SK-N-DZ (cell line): ENCODE data around the gene FUOM.
"Not testable (repeated sequence)": the region's sequence is repeated elsewhere in the genome, so short reads cannot be mapped to it uniquely, and the experiment has no call there.

Experiments
- DNase-seq: peaks from one replicate; pipeline ENCODE4 v3.0.0-alpha.2; 2015; ENCODE audit warnings: low spot score

The FUOM gene

DNA sequence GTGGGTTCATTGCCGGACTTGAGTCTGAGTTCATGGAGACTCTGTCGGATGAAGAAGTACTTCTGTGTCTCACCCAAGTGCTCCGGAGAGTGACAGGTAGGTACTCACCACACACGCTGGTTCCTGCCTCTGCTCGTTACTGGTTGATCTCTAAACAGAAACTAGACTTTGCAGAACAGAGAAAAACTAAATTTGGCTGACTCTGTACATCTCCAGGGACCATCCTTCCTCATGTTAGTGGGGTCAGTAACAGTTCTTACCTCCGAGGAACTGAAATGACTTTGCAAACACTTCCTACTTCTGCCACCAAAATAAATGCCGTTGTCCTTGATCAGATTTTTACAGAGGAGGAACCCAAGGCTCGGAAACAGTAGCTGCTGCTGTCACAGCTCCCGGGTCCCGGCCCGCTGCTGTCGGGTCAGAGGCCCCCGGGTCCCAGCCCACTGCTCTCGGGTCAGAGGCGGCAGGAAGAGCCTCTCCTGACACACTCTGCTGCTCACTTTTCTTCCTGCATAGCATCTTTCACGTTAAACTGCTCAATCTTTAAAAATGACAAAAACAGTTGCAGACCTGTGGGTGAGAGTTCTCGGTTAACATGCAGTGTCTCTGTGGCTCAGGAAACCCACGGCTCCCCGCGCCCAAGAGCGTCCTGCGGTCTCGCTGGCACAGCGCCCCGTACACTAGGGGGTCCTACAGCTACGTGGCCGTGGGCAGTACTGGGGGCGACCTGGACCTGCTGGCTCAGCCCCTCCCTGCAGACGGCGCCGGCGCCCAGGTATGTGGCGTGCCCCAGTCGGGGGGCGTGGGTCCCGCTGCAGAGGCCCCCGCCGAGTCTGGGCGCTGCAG, 31.4 kb upstream of the FUOM start:
- DNase-seq: no peak

DNA sequence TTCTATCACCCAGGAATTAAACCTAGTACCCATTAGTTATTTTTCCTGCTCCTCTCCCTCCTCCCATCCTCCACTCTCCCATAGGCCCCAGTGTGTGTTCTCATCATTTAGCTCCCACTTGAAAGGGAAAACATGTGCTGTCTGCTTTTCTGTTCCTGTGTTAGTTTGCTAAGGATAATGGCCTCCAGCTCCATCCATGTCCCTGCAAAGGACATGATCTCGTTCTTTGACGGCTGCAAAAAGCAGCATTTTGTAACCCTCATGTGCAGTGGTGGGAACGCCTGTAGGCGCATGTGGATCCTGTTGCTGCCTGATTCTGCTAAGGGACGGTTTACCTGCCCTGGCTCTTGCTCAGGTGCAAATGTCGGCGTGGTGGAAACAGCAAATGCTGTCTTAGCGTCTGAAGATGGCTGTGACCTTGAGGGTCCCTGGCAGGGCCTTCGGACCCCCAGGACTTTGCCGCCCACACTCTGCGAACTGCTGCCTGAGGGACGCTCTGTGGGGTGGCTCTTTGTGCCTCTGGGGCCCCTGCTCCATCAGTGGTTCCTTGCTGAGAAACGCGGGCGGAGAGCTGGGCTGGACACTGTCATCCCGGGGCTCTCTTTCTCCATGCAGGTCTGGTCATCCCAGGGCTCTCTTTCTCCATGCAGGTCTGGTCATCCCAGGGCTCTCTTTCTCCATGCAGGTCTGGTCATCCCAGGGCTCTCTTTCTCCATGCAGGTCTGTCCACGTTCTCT, 30.6 kb upstream of the FUOM start:
- DNase-seq: no peak

DNA sequence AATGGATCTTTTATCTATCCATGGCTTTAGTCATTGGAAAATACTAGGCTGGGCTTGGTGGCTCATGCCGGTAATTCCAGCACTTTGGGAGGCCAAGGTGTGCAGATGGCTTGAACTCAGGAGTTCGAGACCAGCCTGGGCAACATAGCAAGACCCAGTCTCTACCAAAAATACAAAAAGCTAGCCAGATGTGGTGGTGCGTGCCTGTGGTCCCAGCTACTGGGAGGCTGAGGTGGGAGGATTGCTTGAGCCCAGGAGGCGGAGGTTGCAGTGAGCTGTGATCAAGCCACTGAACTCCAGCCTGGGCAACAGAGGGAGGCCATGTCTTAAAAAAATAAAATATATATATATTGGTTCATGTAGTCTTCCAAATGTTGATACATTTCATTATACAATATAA, 29.1 kb upstream of the FUOM start:
- not testable (repeated sequence) for DNase-seq

DNA sequence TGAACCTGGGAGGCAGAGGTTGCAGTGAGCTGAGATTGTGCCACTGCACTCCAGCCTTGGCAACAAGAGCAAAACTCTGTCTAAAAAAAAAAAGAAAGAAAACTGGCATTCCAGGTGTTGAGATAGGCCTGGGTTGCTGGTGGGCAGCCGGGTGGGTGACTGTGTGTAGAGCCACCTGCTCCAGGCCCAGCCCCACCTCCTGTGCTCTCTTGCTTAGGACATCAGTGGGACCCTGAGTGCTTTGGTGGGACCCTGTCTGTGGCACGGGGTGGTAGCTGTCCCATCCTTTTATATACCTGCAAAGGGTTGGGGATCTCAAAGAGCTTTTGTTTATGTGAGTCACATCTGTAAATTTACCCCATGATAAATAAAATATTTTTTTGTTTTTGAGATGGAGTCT, 27.4 kb upstream of the FUOM start:
- DNase-seq: no peak

DNA sequence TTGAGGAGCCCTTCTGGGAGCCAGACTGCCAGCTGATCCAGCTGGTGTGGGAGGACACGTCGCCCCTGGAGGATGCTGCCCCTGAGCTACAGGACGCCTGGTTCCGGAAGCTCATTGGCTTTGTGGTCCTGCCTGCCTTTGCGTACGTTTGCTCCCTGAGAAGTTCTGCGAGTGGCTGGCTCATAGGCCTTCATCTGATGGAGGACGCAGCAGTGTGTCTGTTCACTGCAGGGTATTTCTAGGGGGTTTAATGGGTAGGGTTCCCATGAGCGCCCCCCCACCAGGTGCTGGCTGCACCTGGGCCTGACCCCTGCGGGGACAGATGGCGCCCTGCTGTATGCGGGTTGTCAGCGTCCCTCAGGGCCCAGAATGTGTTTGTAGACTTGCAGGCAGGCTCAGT, 26.3 kb upstream of the FUOM start:
- DNase-seq: no peak

DNA sequence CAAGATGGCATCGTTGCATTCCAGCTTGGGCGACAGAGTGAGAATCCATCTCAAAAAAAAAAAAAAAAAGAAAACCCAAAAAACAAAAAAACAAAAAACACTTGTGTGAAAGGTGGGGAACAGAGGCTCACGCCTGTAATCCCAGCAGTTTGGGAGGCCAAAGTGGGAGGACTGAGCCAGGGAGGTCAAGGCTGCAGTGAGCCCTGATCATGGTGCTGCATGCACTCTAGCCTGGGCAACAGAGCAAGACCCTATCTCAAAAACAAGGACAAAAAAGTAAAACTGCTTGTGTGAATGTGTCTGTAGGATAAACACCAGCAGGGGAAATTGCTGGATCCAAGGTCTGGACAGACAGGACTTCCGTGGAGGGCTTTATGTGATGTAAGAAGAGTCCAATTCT, 25.7 kb upstream of the FUOM start:
- DNase-seq: no peak

DNA sequence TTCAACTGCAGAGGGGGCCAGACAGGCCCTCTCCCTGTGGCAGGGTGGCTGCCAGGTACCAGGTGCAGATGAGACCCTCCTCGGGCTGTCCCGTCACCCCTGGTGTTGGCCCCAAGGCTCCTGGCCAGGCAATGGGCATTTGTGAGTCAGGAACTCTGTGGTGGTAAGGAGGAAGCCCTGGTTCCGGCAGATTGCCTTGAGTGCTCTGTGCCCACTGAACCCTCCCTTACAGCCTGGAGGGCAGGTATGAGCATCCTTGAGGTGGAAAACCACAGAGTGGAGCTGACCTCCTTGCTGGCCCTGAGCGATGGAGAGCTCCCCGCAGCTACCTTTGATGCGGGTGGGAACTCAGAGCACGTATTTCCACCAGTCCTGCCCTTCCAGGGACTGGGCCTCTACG, 23.2 kb upstream of the FUOM start:
- DNase-seq: no peak

DNA sequence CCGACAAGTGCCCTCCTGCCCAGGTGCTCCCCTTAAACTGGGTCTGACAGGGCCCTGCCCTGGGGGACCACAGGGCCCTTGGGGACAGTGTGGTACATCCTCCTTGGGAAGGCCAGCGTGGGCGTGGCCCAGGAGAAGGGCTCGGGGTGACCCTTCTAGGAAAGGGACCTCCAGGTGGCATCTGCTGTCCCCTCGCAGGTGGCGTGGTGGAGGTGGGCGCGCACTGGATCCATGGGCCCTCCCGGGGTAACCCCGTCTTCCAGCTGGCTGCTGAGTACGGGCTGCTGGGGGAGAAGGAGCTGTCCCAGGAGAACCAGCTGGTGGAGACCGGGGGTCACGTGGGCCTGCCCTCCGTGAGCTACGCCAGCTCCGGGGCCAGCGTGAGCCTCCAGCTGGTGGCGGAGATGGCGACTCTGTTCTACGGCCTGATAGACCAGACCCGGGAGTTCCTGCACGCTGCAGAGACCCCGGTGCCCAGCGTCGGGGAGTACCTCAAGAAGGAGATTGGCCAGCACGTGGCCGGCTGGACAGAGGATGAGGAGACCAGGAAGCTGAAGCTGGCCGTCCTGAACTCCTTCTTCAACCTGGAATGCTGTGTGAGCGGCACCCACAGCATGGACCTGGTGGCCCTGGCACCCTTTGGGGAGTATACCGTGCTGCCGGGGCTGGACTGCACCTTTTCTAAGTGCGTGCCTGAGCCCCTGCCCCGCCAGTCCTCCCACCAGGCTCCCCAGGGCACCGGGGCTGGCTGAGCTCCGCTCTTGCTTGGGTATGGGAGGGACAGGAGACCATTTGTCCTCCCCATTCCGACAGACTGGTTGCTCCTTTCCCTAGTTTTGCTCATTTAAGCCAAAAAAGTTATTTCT, 22.2 kb upstream of the FUOM start:
- DNase-seq: no peak

DNA sequence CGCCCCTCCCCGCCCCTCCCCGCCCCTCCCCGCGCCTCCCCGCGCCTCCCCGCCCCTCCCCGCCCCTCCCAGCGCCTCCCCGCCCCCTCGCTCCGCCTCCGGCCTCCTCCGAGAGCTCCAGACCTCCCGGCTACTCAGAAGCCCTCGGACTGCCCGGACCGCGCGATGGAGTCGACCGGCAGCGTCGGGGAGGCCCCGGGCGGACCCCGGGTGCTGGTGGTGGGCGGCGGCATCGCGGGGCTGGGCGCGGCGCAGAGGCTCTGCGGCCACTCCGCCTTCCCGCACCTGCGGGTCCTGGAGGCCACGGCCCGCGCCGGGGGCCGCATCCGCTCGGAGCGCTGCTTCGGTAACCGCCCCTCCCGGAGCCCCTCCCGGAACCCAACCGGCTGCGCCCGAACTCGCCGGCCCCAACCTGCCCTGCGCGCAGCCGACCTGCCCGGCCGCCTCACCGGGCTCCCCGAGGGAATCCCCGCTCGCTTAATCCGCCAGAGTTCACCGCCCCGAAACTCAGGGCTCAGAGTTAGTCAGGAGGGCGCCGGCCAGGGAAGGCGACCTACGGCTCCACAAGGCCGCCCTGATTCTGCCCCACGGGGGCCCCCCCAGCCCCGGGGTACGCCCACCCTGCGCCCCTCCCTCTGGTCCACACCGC, 21.5 kb upstream of the FUOM start, which contains the start of gene PAOX:
Gene PAOX (plus strand): TSS at position 111 of the 649 bp plus-strand sequence. CDS start 55 bp downstream, at position 166.
- DNase-seq: no peak

DNA sequence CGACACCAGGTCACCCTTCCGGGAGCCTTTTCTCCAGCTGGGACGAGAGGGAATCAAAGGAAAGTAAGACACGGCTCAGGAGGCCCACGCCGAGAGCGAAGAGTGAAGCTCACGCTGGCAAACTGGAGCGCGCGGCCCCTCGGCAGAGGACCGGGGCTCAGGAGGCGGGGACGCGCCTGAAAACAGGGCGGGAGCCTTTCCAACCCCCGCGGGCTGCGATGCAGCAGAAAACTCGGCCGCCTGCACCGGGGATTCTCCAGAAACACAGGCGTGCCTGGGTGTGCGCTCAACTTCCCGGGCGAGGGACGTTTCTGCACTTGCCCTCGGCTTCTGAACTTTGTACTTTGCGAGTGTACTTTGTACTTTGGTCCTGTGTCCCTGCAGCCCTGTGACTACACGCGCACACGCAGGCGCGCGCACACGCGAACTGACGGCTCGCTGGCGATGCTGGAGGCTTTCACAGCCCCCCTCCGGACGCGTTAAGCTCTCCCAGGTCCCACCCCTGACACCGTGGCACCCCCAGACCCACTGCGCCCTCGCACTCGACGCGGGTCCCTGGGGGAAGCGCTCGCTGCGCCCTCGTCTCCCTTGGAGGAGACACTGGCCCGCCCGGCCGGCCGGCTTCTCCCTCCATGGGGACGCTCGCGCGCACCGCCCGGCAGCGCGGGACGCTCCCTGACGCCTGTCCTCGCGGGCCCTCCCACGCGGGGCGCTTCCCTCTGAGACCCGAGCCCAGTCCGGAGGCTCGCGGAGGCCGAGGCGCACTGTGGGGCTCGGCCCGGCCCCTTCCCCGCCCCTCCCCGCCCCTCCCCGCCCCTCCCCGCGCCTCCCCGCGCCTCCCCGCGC, 20.7 kb upstream of the FUOM start:
- DNase-seq: peak; percentile 55

DNA sequence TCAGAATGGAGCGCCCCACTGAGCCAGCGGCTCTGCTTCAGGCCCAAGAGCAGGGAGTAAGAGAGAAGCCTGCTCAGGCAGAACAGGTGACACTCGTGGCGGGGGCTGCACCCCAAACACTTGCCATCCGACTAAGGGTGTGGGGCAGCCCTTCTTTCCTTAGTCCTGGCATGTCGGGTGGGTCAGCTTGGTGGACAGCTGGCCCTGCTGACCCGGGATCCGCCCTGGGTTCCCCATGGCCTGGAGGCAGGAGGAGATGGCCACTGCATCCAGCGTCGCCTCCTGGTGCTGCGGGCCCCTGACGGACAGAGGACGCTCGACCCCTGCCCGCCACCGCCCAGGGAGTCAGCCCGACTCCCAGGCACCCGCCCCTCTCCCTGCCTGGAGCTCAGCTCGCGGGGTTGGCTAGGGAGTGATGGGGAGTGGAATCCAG, 20.0 kb upstream of the FUOM start:
- DNase-seq: no peak

DNA sequence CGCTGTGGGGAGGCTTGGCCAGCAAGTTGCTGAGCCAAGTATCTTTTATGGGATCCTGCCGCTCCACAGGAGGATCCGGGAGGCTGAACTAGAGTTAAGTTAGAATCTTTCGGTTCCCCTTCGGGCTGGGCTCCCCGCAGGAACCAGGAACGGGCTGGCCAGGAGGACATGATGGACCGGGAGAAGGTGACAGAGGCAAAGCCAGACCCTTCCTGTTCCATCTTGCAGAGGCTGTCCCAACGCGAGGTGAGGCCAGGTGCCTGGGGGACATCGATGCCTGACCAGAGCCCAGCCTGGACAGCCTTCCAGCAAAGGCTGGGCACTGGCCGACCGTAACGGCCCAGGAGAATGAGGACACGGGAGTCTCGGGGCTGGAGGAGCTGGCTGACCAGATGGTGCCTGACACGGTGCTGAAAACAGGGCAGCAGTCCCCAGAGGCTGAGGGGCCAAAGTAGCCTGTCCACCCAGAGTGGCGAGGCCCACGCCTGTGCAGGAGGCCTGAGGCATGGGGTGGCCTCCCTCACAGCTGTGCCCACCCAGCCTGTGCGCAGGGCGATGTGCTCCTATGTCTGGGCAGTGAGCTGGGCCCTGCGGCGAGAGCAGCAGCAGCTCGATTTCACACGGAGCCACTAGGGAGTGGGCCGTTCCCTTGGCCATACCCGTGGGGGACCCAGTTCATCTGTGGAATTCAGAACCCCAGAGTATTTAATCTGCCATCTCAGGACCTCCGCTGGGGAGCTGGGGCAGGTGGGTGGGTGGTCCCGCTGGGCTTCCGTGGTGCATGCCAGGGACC, 19.4 kb upstream of the FUOM start:
- DNase-seq: no peak

DNA sequence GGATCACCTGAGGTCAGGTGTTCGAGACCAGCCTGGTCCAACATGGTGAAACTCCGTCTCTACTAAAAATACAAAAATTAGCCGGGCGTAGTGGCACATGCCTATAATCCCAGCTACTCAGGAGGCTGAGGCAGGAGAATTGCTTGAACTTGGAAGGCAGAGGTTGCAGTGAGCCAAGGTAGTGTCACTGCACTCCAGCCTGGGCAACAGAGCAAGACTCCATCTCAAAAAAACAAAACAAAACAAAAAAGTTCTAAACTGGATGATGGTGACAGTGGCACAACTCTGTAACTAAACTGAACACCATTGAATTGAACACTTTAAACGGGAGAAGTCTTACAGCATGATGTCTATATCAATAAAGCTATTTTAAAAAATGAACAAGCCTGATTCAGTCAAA, 18.4 kb upstream of the FUOM start:
- not testable (repeated sequence) for DNase-seq

DNA sequence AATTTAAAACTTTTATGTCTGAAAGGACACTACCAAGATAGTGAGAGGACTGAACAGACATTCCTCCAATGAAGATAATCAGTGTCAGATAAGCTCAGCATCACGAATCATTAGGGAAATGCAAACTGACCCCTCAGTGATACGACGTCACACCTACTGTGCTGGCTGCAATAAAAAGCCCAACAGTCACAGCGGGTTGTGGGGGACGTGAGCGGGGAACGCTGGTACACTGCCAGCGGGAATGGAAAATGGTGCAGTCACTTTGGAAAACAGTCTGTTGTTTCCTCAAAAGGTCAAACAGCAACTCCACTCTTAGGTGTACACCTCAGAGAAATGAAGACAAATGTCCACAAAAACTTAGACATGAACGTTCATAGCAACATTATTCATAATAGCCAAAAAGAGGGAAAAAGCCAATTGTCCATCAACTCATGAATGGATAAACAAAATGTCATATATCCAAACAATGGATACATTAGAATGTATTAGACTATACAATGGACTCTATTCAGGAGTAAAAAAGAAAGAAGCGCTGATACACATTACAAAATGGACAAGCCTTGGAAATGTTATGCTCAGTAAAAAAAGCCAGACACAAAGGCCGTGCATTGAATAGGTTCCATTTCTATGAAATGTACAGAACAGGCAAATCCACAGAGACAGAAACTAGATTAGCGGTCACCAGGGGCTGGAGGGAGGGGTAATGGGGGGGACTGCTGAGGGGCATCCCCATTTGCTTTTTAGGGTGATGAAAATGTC, 17.7 kb upstream of the FUOM start:
- DNase-seq: no peak

DNA sequence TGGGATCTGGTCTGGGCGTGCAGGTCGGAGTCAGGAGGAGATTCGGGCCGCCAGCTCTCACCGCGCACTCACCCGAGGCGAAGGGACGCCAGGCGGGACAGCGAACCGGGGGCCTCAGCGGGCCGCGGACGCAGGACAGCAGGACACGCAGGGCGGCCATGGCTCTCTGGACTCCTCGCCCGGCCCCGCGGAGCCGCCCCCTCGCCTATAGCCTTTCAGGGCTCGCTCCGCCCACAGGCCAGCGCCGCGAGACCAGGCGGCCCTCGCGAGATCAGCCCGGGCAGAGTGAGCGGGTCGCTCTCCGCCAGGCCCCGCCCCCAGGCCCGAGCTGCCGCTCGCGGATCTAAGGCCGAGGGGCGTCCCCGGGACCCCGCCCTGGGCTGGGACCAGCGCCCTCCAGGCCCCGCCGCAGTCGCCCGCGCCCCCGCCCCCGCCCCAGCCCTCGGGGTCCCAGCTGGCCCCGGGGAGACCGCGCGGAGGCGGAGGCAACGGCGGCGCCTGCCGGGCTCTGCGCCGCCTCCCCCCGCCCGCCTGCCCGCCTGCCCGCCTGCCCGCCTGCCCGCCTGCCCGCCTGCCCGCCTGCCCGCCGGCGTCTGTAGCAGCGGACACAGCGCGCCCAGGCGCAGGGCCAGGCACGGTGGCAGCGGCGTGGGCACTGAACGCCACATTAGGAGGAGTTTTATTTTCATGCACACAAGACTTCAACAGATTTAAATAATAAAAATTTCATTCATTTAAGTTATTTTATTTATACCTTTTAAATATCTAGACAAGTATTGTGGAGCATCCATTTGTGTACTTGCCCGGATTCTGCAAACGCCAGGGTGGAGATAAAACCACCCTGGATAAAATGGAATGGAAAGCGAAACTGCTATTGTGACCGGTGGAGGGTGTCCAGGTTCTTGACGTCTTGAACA, 15.6 kb upstream of the FUOM start, which contains the start of gene ECHS1:
Gene ECHS1 (minus strand): TSS at position 181 of the 917 bp plus-strand sequence. CDS start 21 bp downstream, at position 160.
- DNase-seq: peak; percentile 90

DNA sequence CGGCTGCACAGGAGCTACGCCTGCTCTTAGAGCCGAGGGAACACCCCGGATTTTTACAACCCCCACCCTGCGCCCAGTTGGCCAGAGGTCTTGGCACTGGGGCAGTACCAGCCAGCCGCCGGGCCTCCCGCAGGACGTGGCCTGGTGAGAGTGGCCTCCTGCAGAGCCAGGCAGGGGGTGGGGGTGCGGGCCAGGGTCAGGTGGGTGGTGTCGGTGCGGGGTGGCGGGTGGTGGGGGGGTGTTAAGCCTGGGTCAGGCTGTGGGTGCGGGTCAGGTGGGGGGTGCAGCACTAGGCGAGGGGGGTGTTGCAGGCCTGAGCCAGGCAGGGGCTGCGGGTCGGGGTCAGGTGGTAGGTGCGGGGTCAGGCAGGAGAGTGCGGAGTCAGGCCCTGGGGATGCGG, 14.7 kb upstream of the FUOM start:
- DNase-seq: no peak

DNA sequence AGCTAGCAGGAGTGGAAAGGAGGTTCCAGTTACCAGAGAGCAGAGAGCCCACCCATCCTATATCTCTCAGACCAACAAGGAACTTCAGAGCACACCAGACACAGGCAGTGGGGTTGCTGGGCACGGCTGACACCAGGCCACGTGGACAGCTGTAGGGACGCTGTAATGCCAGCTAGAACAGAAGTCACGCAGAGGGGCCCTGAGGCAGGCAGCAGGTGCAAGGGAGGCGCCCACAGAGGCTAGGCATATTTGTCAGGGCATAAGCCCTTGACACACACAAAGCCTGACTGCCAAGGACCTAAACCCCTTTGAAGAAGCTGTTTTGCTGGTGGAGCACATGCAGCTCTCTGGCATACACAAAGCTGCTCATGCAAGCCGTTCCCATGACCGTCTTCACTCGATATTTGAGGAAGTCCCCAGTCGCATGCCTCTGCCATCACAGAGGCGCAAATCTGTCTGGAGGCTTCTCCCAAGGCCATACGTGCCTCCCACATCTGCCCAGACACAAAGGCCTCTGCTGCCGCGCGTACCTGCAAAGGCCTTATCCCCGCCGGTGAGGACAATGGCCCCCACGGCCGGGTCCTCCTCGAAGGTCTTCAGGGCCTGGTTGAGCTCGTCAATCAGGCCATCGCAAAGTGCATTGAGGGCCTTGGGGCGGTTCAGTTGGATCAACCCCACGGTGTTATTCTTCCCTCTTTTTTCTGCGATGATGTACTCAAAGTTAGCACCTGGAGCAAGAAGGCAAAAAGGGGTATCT, 12.4 kb upstream of the FUOM start:
- DNase-seq: no peak
